Fibroblast of lung (primary cell): ENCODE results near the gene RHEBL1.

Experiments
- CTCF ChIP-seq, 2 donors: IDR thresholded peaks in 1 of 2; conservative IDR thresholded peaks in 1 of 2; 1 replicate in 1 of 2; 2 replicates in 1 of 2; pipeline ENCODE4 v1.5.1; 2011 to 2012; ENCODE audit warnings: low read length in 2 of 2, control low read depth in 1 of 2, inconsistent platforms in 1 of 2, low read depth in 1 of 2, mild to moderate bottlenecking in 1 of 2
- EZH2 ChIP-seq: IDR thresholded peaks from 2 replicates; pipeline ENCODE4 v1.5.1; 2012; ENCODE audit warnings: low read length, control low read depth, mild to moderate bottlenecking; ENCODE audit errors: missing control alignments

- TF ChIP-seq CTCF (conservative IDR thresholded peaks at IDR 0.05 in 1 of 2, IDR thresholded peaks at IDR 0.05 in 1 of 2; ENCODE audit: low read depth in 1 of 2, low read length in 2 of 2), result no peak
- no peak for TF ChIP-seq EZH2
These were observed 17.1 kb downstream of the RHEBL1 start for GRCh38 chr12:49052451-49053208.
